Heart left ventricle (tissue), 13 donors: Measurements from ENCODE around the gene WRAP73.

Experiments
- CTCF ChIP-seq, 12 donors: fragments of 200-600 bp; sonication (generic) in 4 of 12; IDR thresholded peaks; one replicate each; pipeline versions ENCODE4 v1.5.0 to v1.8.0; 2018 to 2022; ENCODE audit warnings: antibody characterized with exemption in 12 of 12, mild to moderate bottlenecking in 5 of 12
- POLR2A ChIP-seq, 2 donors: fragments of 450-650 bp; IDR thresholded peaks; one replicate each; pipeline ENCODE4 v1.6.1; 2017; ENCODE audit warnings: antibody characterized with exemption in 2 of 2, mild to moderate bottlenecking in 2 of 2, moderate library complexity in 2 of 2
- donor health status: ischemic (EF 13 %, LVEDD 7.1; RV severe dilation, severe dysfunction).
- donor health status: DM: no; HTN: yes; CAD: no.
- donor health status: DM: no; HTN: no; CAD: no.
- donor health status: ischemic (EF 25% LVEDD 6.9; RV normal size, moderate dysfunction).
- donor health status: ischemic (EF 25% LVEDD 5.7; RV mildly dilated, moderate dysfunction).
- donor health status: ischemic (EF 35%, LVEDD 5.7; RV mildly dilated, moderate dysfunction).
- donor health status: nonischemic (EF 11% LVEDD 7.7; RV severe dilation, severe dysfunction).
- donor health status: DM: yes; HTN: yes; CAD: no.
- donor health status: PGD.
- donor health status: ischemic (EF 29% LVEDD 5.4; RV normal size, mild dysfunction).
- donor health status: nonischemic (EF 23%, LVEDD 6.1; RV moderate dilation, normal function).

DNA sequence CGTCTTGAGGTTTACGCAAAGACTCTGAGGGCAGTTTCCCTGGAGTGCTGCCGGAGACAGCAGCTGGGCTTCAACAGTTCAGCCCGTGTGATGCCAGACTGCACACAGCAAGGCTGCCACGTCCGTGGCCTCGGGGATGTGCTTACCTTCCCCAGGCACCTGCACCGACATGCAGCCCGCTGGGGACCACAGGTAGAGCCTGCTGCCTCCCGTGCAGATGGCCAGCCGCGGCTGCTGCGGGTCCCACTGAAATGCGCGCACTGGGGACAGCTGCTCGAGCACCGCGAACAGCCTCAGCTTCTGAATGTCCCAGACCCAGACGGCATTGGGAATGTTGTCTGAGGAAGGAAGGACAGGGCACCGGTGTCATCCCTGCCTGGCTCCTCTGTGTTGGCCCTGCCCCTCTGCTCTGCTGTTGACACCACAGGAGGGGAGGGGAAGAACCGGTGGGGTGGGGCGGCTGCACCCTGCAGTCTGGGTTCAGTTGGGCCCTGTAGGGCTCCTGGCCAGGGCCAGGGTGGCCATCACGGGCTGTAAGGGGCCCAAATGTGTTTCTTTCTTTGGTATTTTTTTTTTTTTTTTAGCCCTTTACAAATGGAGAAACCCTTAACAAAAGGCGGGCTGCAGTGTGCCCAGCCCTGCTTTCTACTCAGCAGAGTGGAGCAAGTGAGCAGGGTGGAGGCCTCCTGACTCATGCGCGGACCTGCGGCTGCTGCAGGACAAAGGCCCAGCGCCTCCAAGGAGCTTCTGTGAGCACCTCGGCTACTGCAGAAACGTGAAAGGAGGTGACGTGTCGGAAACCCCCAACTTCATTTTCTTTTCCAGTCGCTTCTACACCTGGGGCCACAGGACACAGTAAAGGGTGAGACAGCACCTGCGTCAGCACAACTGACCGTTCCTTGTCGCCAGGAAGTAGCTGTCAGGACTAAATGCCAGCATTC, 18.3 kb downstream of the WRAP73 start:
- TF ChIP-seq CTCF (IDR thresholded peaks at IDR 0.05), result no peak
- TF ChIP-seq POLR2A (IDR thresholded peaks at IDR 0.05), result no peak
